Trophoblast cell (in vitro differentiated cells and primary cell): ENCODE results near the gene KANK3.
"Not testable (repeated sequence)": the region's sequence is repeated elsewhere in the genome, so short reads cannot be mapped to it uniquely, and the experiment has no call there.

Experiments used
- DNase-seq, 2 donors: peaks; one replicate each; pipeline ENCODE4 v3.0.0-alpha.2; 2016
- H2AFZ ChIP-seq: 2 replicates; pipeline ENCODE4 v1.6.1; 2013; ENCODE audit warnings: low read length, moderate library complexity, mild to moderate bottlenecking; ENCODE audit not compliant: insufficient read depth, poor library complexity
- H2AK5ac ChIP-seq: 2 replicates; pipeline ENCODE4 v1.6.1; 2013; ENCODE audit warnings: mild to moderate bottlenecking, low read length
- H2BK120ac ChIP-seq: 2 replicates; pipeline ENCODE4 v1.6.1; 2013; ENCODE audit warnings: low read length, mild to moderate bottlenecking, moderate library complexity; ENCODE audit not compliant: insufficient read depth, poor library complexity
- H2BK12ac ChIP-seq: 2 replicates; pipeline ENCODE4 v1.6.1; 2013; ENCODE audit warnings: mild to moderate bottlenecking, low read length, moderate library complexity
- H2BK5ac ChIP-seq: 2 replicates; pipeline ENCODE4 v1.6.1; 2013; ENCODE audit warnings: low read length, low read depth, moderate library complexity, mild to moderate bottlenecking; ENCODE audit not compliant: poor library complexity
- H3K14ac ChIP-seq: 2 replicates; pipeline ENCODE4 v1.6.1; 2013; ENCODE audit warnings: mild to moderate bottlenecking, low read length
- H3K18ac ChIP-seq: 2 replicates; pipeline ENCODE4 v1.6.1; 2013; ENCODE audit warnings: mild to moderate bottlenecking, low read length
- H3K23ac ChIP-seq: 2 replicates; pipeline ENCODE4 v1.6.1; 2013; ENCODE audit warnings: low read length
- H3K27ac ChIP-seq: 2 replicates; pipeline ENCODE4 v1.5.1; 2013; ENCODE audit warnings: low read depth, mild to moderate bottlenecking, inconsistent platforms, low read length, moderate library complexity
- H3K27me3 ChIP-seq: 2 replicates; pipeline ENCODE4 v1.6.1; 2013; ENCODE audit warnings: inconsistent platforms, mild to moderate bottlenecking, low read length, moderate library complexity; ENCODE audit not compliant: insufficient read depth
- H3K36me3 ChIP-seq, 2 experiments: 1 replicate in 1 of 2; 2 replicates in 1 of 2; pipeline ENCODE4 v1.6.1; 2013; ENCODE audit warnings: low read length in 2 of 2, mild to moderate bottlenecking in 2 of 2, moderate library complexity in 1 of 2; ENCODE audit not compliant: insufficient read depth in 2 of 2, control insufficient read depth in 1 of 2
- H3K4ac ChIP-seq: 2 replicates; pipeline ENCODE4 v1.6.1; 2013; ENCODE audit warnings: low read depth, mild to moderate bottlenecking, low read length, moderate library complexity
- H3K4me1 ChIP-seq, 2 experiments: 1 replicate in 1 of 2; 2 replicates in 1 of 2; pipeline ENCODE4 v1.6.1; 2013; ENCODE audit warnings: low read length in 2 of 2, mild to moderate bottlenecking in 2 of 2, moderate library complexity in 1 of 2; ENCODE audit not compliant: insufficient read depth in 2 of 2, control insufficient read depth in 1 of 2
- H3K4me2 ChIP-seq: 2 replicates; pipeline ENCODE4 v1.6.1; 2013; ENCODE audit warnings: inconsistent platforms, mild to moderate bottlenecking, low read length, moderate library complexity
- H3K4me3 ChIP-seq: 2 replicates; pipeline ENCODE4 v1.5.1; 2013; ENCODE audit warnings: mild to moderate bottlenecking, low read depth, low read length, inconsistent platforms
- H3K79me1 ChIP-seq: one replicate; pipeline ENCODE4 v1.6.1; 2013; ENCODE audit warnings: low read length
- H3K79me2 ChIP-seq: 2 replicates; pipeline ENCODE4 v1.6.1; 2013; ENCODE audit warnings: low read length, mild to moderate bottlenecking; ENCODE audit not compliant: control insufficient read depth, insufficient read depth, poor library complexity
- H3K9ac ChIP-seq: 2 replicates; pipeline ENCODE4 v1.6.1; 2013; ENCODE audit warnings: mild to moderate bottlenecking, low read length
- H3K9me3 ChIP-seq: 2 replicates; pipeline ENCODE4 v1.6.1; 2013; ENCODE audit warnings: low read depth, mild to moderate bottlenecking, control low read depth, inconsistent platforms, low read length; ENCODE audit not compliant: insufficient read depth
- H4K12ac ChIP-seq: 2 replicates; pipeline ENCODE4 v1.6.1; 2013; ENCODE audit warnings: low read depth, mild to moderate bottlenecking, low read length, moderate library complexity
- H4K8ac ChIP-seq: 2 replicates; pipeline ENCODE4 v1.6.1; 2013; ENCODE audit warnings: low read depth, mild to moderate bottlenecking, low read length, moderate library complexity
- H4K91ac ChIP-seq: one replicate; pipeline ENCODE4 v1.6.1; 2013; ENCODE audit warnings: low read depth, mild to moderate bottlenecking, low read length, moderate library complexity
- WGBS: extraction: QIAGEN DNeasy Blood & Tissue Kit; methylation state at CpG from one replicate; pipeline ENCODE4 v1.1.7; 2013; ENCODE audit warnings: missing lambda C conversion rate; ENCODE audit not compliant: insufficient read length, insufficient coverage; ENCODE audit errors: extremely low coverage; 5-methylcytosine and 5-hydroxymethylcytosine counted together

The KANK3 gene

GRCh38 chr19:8386419-8386818, 43.4 kb upstream of the KANK3 start:
- H2AFZ ChIP-seq, DNase-seq, H3K4me3 ChIP-seq, H3K4me2 ChIP-seq, H3K9ac ChIP-seq, H3K79me1 ChIP-seq, H2AK5ac ChIP-seq, H2BK5ac ChIP-seq, H3K23ac ChIP-seq, H2BK12ac ChIP-seq, H3K18ac ChIP-seq, H3K27ac ChIP-seq, H4K12ac ChIP-seq, H3K9me3 ChIP-seq, H3K4ac ChIP-seq, H3K36me3 ChIP-seq, H3K79me2 ChIP-seq, H3K14ac ChIP-seq, H4K8ac ChIP-seq, H2BK120ac ChIP-seq, H3K27me3 ChIP-seq: not testable (repeated sequence)
- peak overlapping the region; percentile 11 for H4K91ac ChIP-seq
- no CpG with 5 or more reads among the region's 9 CpGs for WGBS
- peaks cover 10 to 11% of the 10 kb centered on the region in 2 experiments for H3K4me1 ChIP-seq

- H3K4me3 ChIP-seq, H3K27ac ChIP-seq, H3K36me3 ChIP-seq, H4K8ac ChIP-seq, H3K4me1 ChIP-seq, H3K27me3 ChIP-seq, H2BK120ac ChIP-seq, H3K79me2 ChIP-seq, H2BK12ac ChIP-seq, H2AK5ac ChIP-seq, H2BK5ac ChIP-seq, H3K4ac ChIP-seq, H4K12ac ChIP-seq, H3K79me1 ChIP-seq, H3K14ac ChIP-seq, H3K23ac ChIP-seq, H3K18ac ChIP-seq, H2AFZ ChIP-seq, H3K4me2 ChIP-seq, H4K91ac ChIP-seq, H3K9me3 ChIP-seq, H3K9ac ChIP-seq: not testable (repeated sequence)
- DNase-seq, result peak in 1 of 2 donors; percentile 83
- WGBS, result no CpG with 5 or more reads among the region's 3 CpGs
Observed at GRCh38 chr19:8385566-8385965, 42.5 kb upstream of the KANK3 start.

GRCh38 chr19:8385103-8385502, 42.0 kb upstream of the KANK3 start:
- H3K4me3 ChIP-seq, H3K36me3 ChIP-seq, H4K91ac ChIP-seq, H2BK5ac ChIP-seq, H3K14ac ChIP-seq, H3K4ac ChIP-seq, DNase-seq, H3K18ac ChIP-seq, H4K12ac ChIP-seq, H3K4me2 ChIP-seq, H3K27ac ChIP-seq, H3K9me3 ChIP-seq, H3K79me2 ChIP-seq, H3K4me1 ChIP-seq, H2BK120ac ChIP-seq, H3K79me1 ChIP-seq, H2BK12ac ChIP-seq, H3K9ac ChIP-seq, H2AFZ ChIP-seq, H3K27me3 ChIP-seq, H4K8ac ChIP-seq, H2AK5ac ChIP-seq, H3K23ac ChIP-seq: not testable (repeated sequence)
- WGBS, result no CpG with 5 or more reads among the region's 2 CpGs

- not testable (repeated sequence) for H3K23ac ChIP-seq, H2BK12ac ChIP-seq, H3K27ac ChIP-seq, H3K4ac ChIP-seq, H4K91ac ChIP-seq, H3K18ac ChIP-seq, H3K14ac ChIP-seq, H3K9ac ChIP-seq, H4K12ac ChIP-seq, H2BK120ac ChIP-seq, H3K36me3 ChIP-seq, H3K4me3 ChIP-seq, H3K79me1 ChIP-seq, H4K8ac ChIP-seq, H2BK5ac ChIP-seq, H2AK5ac ChIP-seq, DNase-seq, H3K4me1 ChIP-seq, H3K4me2 ChIP-seq, H3K79me2 ChIP-seq, H3K9me3 ChIP-seq, H3K27me3 ChIP-seq, H2AFZ ChIP-seq
- no CpG with 5 or more reads among the region's 4 CpGs for WGBS
Observed at GRCh38 chr19:8384569-8384968, 41.5 kb upstream of the KANK3 start.
